ENCODE results near the gene STXBP4. TPM values are rescaled to one million over a fixed set of nuclear protein-coding genes. Genes with fewer than 3 reads are reported as not detected.

Gene STXBP4, protein sequence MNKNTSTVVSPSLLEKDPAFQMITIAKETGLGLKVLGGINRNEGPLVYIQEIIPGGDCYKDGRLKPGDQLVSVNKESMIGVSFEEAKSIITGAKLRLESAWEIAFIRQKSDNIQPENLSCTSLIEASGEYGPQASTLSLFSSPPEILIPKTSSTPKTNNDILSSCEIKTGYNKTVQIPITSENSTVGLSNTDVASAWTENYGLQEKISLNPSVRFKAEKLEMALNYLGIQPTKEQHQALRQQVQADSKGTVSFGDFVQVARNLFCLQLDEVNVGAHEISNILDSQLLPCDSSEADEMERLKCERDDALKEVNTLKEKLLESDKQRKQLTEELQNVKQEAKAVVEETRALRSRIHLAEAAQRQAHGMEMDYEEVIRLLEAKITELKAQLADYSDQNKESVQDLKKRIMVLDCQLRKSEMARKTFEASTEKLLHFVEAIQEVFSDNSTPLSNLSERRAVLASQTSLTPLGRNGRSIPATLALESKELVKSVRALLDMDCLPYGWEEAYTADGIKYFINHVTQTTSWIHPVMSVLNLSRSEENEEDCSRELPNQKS
- 2.8 and 3.9 TPM in 2 replicates for polyA plus RNA-seq (2012; rRNA removed)
- 4.0 and 5.5 TPM in 2 replicates for polyA plus RNA-seq (2012; cell fraction: cytosol; rRNA removed)
- 2.7 and 5.4 TPM in 2 replicates for polyA plus RNA-seq (2012; cell fraction: nucleus; rRNA removed)

DNA sequence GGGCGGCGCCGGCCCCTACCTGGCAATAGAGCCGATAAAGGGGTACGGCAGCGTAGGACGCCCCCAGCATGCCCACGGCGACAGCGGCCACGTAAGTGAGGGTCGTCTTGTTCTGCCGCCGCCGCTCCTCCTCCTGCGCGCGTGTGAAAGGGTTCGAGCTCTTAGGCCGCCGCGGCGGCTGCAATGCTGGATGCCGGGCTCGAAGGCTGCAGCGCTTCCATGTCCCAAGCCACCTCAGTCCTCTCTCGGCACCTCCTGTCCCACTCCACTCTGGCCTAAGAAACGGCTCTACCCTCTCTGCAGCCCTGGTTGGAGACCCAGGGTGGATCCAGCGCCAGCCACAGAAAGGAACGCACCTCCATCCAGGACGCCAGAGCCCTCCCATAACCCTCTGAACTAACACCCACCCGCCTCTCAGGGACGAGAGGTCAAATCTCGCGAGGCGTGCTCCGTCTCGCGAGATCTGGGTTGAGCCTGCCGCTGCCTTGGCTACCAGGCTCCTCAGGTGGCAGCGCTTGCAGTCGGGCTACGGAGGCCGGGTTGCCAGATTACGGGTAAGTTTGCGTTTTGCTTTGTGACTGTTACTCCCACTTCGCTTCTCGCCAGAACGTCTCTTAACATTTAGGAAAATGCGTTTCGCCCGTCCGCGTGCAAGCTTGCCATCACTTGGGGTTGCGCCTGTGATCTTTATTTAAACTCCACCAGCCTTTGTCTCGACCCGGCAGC, at the start of gene STXBP4, which contains the start of gene COX11:
Gene STXBP4, plus strand, starts transcription at position 504 of the 726 bp plus-strand sequence. CDS start 17,455 bp downstream, outside the sequence.
Gene COX11, minus strand, starts transcription at position 393 of the 726 bp plus-strand sequence. Its CDS starts 8 bp downstream, at position 385.
- peaks cover 9% of the 10 kb centered on the region for H3F3A ChIP-seq (replicated peaks; ENCODE audit: insufficient read depth)
- peak within 1 kb of the TSS; percentile 97 for H2AFZ ChIP-seq (ENCODE audit: low read depth)
- H3K9me3 ChIP-seq: no peaks in the 10 kb centered on the region
- H3K27ac ChIP-seq (ENCODE audit: low read depth in 2 of 2, low read length in 1 of 2): peak within 1 kb of the TSS; percentile 75 to 97
- peaks cover 0 to 29% of the 10 kb centered on the region in 2 experiments; a peak in 2 of 4 replicates for H3K4me1 ChIP-seq (ENCODE audit: control insufficient read depth in 1 of 2, insufficient read depth in 2 of 2, low read depth in 1 of 2, low read length in 1 of 2)
- DNase-seq: peak; percentile 97
- H3K27me3 ChIP-seq (ENCODE audit: insufficient read depth): no peaks in the 10 kb centered on the region
- peak within 1 kb of the TSS; percentile 90 for H3K4me2 ChIP-seq
- ChIA-PET CTCF (interaction anchor here (1.0 to 2.3 kb wide), 6 partner anchors 24 to 546 kb away, joined by 3 to 7 read pairs (median 4); no protein-coding TSS in a partner anchor), POLR2A (interaction anchor here (0.6 to 1.2 kb wide), 2 partner anchors 19 to 42 kb away, joined by 3 read pairs; no protein-coding TSS in a partner anchor)
- peak within 1 kb of the TSS; percentile 87 for H3K9ac ChIP-seq
- under 1% methylated on average over 56 of the region's 57 CpGs for WGBS (ENCODE audit: low lambda C conversion rate)
- peaks cover 25% of the 10 kb centered on the region in 2 experiments for H3K36me3 ChIP-seq (replicated peaks in 1 of 2; ENCODE audit: control insufficient read depth in 1 of 2, insufficient read depth in 2 of 2, low read length in 1 of 2)
- no peaks in the 10 kb centered on the region for H3K9me2 ChIP-seq
- peak within 1 kb of the TSS; percentile 93 to 99 for H3K4me3 ChIP-seq (ENCODE audit: low read depth in 2 of 2, low read length in 1 of 2)
- H3K79me2 ChIP-seq (ENCODE audit: insufficient read depth): peaks cover 72% of the 10 kb centered on the region
- H4K20me1 ChIP-seq (ENCODE audit: insufficient read depth): no peaks in the 10 kb centered on the region
- TF ChIP-seq ELF1 (IDR thresholded peaks at IDR 0.05) (peak; percentile 55), GATA2 (CRISPR knock-in tag; IDR thresholded peaks at IDR 0.05) (peak; percentile 52; the same call in 1 of the 2 replicates), TAF1 (IDR thresholded peaks at IDR 0.05; ENCODE audit: borderline replicate concordance, low read depth, low read length) (peak; percentile 91), TEAD4 (IDR thresholded peaks at IDR 0.05; ENCODE audit: borderline replicate concordance, insufficient read depth) (no peak), NRF1 (IDR thresholded peaks at IDR 0.05; ENCODE audit: low read depth, low read length) (no peak; the same call in 1 of the 2 replicates), POLR2AphosphoS5 (IDR thresholded peaks at IDR 0.05; ENCODE audit: low read depth, low read length) (peak; percentile 99), CTCF (IDR thresholded peaks at IDR 0.05) (peak; percentile 64), NFIC (IDR thresholded peaks at IDR 0.05; ENCODE audit: borderline replicate concordance) (no peak), YY1 (IDR thresholded peaks at IDR 0.05; ENCODE audit: low read depth) (0 out of 2 replicates have a peak, but pooled peaks have one; percentile 40), RXRA (IDR thresholded peaks at IDR 0.05; ENCODE audit: borderline replicate concordance, low read depth) (no peak), RFX5 (IDR thresholded peaks at IDR 0.05; ENCODE audit: low read length) (no peak), USF2 (IDR thresholded peaks at IDR 0.05; ENCODE audit: borderline replicate concordance, low read depth, low read length) (no peak; the same call in 1 of the 2 replicates), SMC3 (IDR thresholded peaks at IDR 0.05; ENCODE audit: low read depth, low read length) (0 out of 2 replicates have a peak, but pooled peaks have one; percentile 1), USF1 (IDR thresholded peaks at IDR 0.05; ENCODE audit: borderline replicate concordance, low read depth) (0 out of 2 replicates have a peak, but pooled peaks have one; percentile 17), SIN3A (IDR thresholded peaks at IDR 0.05; ENCODE audit: borderline replicate concordance, low read depth, low read length) (peak; percentile 100), RAD21 (IDR thresholded peaks at IDR 0.05; ENCODE audit: low read length) (no peak), REST (IDR thresholded peaks at IDR 0.05; ENCODE audit: low read depth, low read length) (no peak; the same call in 1 of the 2 replicates), RCOR1 (IDR thresholded peaks at IDR 0.05; ENCODE audit: low read length) (peak; percentile 80; the same call in 1 of the 2 replicates), TCF12 (IDR thresholded peaks at IDR 0.05) (no peak; the same call in 1 of the 2 replicates), IRF3 (IDR thresholded peaks at IDR 0.05; ENCODE audit: low read depth, low read length) (no peak)
- TF ChIP-seq, protein P1, sequence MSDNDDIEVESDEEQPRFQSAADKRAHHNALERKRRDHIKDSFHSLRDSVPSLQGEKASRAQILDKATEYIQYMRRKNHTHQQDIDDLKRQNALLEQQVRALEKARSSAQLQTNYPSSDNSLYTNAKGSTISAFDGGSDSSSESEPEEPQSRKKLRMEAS (IDR thresholded peaks at IDR 0.05; ENCODE audit: low read depth): peak; percentile 67
